GM12864 (cell line): ENCODE results near the gene HECTD4.

Experiments used
- DNase-seq: peaks from one replicate; pipeline ENCODE4 v3.0.0-alpha.2; 2011; ENCODE audit warnings: low read depth
- H3K4me3 ChIP-seq: 2 replicates; pipeline ENCODE4 v1.5.1; 2011; ENCODE audit warnings: mild to moderate bottlenecking, low read depth, low read length, control low read depth
- TF ChIP-seq, protein P1 (sequence below): IDR thresholded peaks from 2 replicates; pipeline ENCODE4 v1.5.1; 2011; ENCODE audit warnings: low read depth, mild to moderate bottlenecking, moderate library complexity, low read length, control low read depth, inconsistent platforms; ENCODE audit errors: missing control alignments

The HECTD4 gene

DNA sequence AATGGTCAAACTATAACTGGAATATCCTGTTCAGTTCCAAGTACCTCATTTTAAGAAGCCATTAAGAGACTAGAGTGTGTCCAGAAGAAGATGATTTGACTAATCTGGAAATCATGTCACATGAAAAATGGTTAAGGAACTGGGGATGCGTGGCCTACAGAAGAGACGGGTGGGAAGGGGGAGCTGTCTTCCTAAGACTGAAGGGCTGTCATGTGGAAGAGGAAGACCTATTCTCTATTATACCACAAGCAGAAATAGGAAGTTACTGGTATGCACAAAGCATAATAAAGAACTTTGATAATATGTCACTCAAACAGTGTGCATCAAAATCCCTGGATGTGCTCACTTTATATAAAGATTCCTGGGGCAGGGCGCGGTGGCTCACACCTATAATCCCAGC lies 50.3 kb downstream of the HECTD4 start:
- DNase-seq: no peak

DNA sequence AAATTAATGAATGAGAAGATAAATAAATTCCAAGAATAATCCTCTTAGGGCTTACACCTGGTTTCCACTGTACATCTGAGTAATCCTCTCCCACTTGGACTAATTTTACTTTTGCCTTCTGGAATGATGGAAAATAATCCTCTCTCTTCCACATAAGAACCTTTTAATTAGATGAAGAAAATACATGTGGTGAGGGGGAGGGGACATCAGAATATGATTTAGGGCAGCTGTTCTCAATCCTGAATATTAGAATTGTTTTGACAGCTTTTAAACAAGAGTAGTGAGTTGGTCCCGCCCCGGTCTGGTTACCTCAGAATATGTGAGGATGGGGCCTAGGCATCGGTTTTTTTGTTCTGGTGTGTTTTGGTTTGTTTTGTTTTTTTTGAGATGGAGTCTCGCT lies 51.5 kb downstream of the HECTD4 start:
- DNase-seq: no peak
- TF ChIP-seq, protein P1, sequence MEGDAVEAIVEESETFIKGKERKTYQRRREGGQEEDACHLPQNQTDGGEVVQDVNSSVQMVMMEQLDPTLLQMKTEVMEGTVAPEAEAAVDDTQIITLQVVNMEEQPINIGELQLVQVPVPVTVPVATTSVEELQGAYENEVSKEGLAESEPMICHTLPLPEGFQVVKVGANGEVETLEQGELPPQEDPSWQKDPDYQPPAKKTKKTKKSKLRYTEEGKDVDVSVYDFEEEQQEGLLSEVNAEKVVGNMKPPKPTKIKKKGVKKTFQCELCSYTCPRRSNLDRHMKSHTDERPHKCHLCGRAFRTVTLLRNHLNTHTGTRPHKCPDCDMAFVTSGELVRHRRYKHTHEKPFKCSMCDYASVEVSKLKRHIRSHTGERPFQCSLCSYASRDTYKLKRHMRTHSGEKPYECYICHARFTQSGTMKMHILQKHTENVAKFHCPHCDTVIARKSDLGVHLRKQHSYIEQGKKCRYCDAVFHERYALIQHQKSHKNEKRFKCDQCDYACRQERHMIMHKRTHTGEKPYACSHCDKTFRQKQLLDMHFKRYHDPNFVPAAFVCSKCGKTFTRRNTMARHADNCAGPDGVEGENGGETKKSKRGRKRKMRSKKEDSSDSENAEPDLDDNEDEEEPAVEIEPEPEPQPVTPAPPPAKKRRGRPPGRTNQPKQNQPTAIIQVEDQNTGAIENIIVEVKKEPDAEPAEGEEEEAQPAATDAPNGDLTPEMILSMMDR: no peak
- no peak overlapping the region for H3K4me3 ChIP-seq

More for the DNA sequence above, 50.3 kb downstream of the HECTD4 start:
- TF ChIP-seq, protein P1: no peak
- no peak overlapping the region for H3K4me3 ChIP-seq

DNA sequence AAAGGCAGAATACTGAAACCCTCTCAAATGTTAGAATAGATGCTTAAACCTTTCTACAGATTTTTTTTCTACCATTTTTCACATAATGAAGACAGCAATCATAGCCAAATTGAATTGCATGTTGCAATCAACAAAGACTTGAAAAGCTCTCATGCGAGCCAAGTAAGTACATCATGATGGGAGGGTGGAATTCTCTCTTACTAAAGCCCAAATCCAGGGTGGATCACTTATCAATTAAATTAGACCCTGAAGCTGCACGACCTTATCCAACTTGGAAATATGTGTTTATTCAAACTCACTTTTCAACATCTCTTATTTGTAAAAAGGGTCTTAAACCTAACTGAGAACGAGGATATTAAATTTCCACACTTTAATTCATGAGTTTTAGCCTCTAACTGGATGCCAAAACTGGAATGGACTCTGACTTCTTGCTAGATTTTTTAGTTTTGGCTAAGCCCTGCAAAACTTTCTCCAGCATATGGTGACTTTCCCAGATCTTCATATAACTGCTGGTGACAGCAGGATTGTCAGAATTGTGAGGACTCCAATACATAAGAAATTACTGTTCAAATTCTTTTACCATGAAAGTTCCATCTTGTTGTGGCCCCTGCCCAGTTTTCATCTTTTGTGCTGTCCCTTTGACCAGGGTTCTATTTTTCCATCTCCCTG lies 53.6 kb downstream of the HECTD4 start:
- DNase-seq: no peak
- H3K4me3 ChIP-seq: no peak overlapping the region
- TF ChIP-seq, protein P1: no peak

DNA sequence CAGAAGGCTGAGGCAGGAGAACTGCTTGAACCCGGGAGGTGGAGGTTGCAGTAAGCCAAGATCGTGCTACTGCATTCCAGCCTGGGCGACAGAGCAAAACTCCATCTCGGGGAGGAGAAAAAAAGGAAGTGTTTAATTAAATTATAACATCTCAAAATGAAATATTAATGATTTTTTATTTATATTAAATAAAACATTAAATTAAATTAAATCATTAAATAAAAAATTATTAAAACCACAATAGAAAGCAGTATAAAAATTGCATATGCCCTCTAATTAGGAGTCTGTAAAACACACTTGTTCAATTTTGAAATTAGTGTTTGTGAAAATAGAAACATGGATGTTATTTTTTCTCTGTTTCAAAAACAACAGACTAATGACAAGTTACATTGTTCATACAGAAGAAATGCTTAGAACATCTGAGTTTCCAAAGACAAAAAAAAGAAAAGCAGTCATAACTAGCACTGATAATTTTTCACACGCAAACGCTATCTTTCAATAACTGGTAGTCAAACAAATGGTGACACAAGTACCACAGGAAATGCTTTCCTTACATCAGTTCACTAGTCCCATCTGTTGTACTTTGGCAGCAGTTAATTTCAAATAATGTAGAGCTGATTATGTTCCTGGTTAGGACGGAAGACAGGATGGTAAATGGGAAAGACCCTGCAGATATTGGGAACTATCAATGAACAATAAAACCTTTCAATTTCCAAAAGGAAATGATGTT lies 54.9 kb downstream of the HECTD4 start:
- H3K4me3 ChIP-seq: no peak overlapping the region
- DNase-seq: no peak
- TF ChIP-seq, protein P1: no peak

DNA sequence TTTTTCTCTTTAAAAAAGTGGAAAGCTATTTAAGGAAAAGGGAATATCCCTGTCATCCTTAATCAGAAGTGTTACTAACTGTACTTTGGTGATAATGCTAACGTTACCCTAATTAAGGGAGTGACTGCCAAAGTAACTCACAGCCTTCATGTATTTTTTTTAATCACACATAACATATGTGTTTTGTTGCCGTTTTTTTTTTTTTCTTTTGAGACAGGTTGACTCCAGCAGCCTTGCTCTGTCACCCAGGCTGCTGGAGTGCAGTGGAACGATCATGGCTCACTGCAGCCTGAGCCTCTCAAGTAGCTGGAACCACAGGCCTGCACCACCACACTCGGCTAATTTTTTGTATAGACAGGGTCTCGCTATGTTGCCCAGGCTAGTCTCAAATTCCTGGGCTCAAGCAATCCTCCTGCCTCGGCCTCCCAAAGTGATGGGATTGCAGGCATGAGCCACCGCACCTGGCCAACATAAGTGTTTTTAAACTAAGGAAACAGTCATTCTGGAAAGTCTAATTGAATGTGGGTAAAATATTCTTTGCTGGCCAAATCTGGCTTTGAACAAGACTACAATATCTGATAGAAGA lies 56.5 kb downstream of the HECTD4 start:
- TF ChIP-seq, protein P1: no peak
- no peak for DNase-seq

DNA sequence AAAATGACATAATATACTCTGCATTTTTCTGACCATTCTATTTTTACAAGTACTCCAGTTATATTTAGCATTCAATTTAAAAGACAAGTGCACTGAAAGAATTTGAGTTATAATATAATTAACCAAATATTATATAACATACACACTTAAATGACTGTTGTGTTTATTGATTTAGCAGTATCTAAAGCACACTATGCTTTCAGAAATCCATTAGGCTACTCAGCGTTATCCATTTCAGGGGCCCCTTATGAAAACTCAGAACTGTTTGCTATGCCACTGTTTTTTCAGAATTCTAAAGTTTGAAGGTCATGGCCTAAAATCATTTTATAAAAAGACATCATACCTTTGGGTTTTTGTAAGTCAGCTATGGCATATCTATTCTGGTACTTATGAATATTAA lies 57.1 kb downstream of the HECTD4 start:
- H3K4me3 ChIP-seq: no peak overlapping the region
- no peak for DNase-seq
- TF ChIP-seq, protein P1: no peak

More for the DNA sequence above, 56.5 kb downstream of the HECTD4 start:
- H3K4me3 ChIP-seq: no peak overlapping the region
